ENCODE results near the gene SPPL3.

Gene SPPL3

GRCh38 chr12:120835304-120835612, 68.9 kb downstream of the SPPL3 start:
- intact Hi-C loops (cut with DNase I; ENCODE audit: low total_unique reads): no loop called here
- DNase-seq: no peak
- H3K27me3 ChIP-seq: no peaks in the 10 kb centered on the region
- no peaks in the 10 kb centered on the region for H3K9me3 ChIP-seq
- peak overlapping the region; percentile 10 to 39 for H3K27ac ChIP-seq
- TF ChIP-seq CTCF (IDR thresholded peaks at IDR 0.05): no peak
- peaks cover 0 to 61% (median 41%) of the 10 kb centered on the region in 4 donors for H3K4me1 ChIP-seq
- H3K36me3 ChIP-seq: no peaks in the 10 kb centered on the region
- no peak overlapping the region for H3K4me3 ChIP-seq

GRCh38 chr12:120834489-120835303, 69.5 kb downstream of the SPPL3 start:
- no peak overlapping the region for H3K4me3 ChIP-seq
- H3K27me3 ChIP-seq: no peaks in the 10 kb centered on the region
- H3K36me3 ChIP-seq: no peaks in the 10 kb centered on the region
- H3K4me1 ChIP-seq: peaks cover 0 to 63% (median 41%) of the 10 kb centered on the region in 4 donors
- intact Hi-C loops (cut with DNase I; ENCODE audit: low total_unique reads): no loop called here
- no peak for TF ChIP-seq CTCF (IDR thresholded peaks at IDR 0.05)
- H3K9me3 ChIP-seq: no peaks in the 10 kb centered on the region
- DNase-seq: no peak
- peak overlapping the region; percentile 8 to 39 for H3K27ac ChIP-seq

- Histone ChIP-seq H3K27me3 (no peaks in the 10 kb centered on the region), H3K36me3 (no peaks in the 10 kb centered on the region), H3K4me1 (peaks cover 0 to 71% (median 43%) of the 10 kb centered on the region in 4 donors), H3K4me3 (no peak overlapping the region), H3K27ac (peak overlapping the region; percentile 8 to 39), H3K9me3 (no peaks in the 10 kb centered on the region)
- TF ChIP-seq CTCF (IDR thresholded peaks at IDR 0.05): no peak
- no peak for DNase-seq
- intact Hi-C loops (cut with DNase I; ENCODE audit: low total_unique reads): no loop called here
Observed at GRCh38 chr12:120833849-120834248, 70.3 kb downstream of the SPPL3 start.

- TF ChIP-seq CTCF (IDR thresholded peaks at IDR 0.05): no peak
- Histone ChIP-seq H3K4me3 (no peak overlapping the region), H3K36me3 (no peaks in the 10 kb centered on the region), H3K4me1 (peaks cover 0 to 82% (median 50%) of the 10 kb centered on the region in 4 donors), H3K27me3 (no peaks in the 10 kb centered on the region), H3K9me3 (no peaks in the 10 kb centered on the region), H3K27ac (peak overlapping the region; percentile 5 to 17)
- intact Hi-C loops (cut with DNase I; ENCODE audit: low total_unique reads): no loop called here
- no peak for DNase-seq
Observed at GRCh38 chr12:120832737-120833136, 71.4 kb downstream of the SPPL3 start.

GRCh38 chr12:120831648-120832267, 72.4 kb downstream of the SPPL3 start:
- no peak for TF ChIP-seq CTCF (IDR thresholded peaks at IDR 0.05)
- no peak for DNase-seq
- intact Hi-C loops (cut with DNase I; ENCODE audit: low total_unique reads): no loop called here
- H3K27ac ChIP-seq: peak overlapping the region in 1 of 2 donors; percentile 17
- no peaks in the 10 kb centered on the region for H3K36me3 ChIP-seq
- peaks cover 0 to 89% (median 52%) of the 10 kb centered on the region in 4 donors for H3K4me1 ChIP-seq
- H3K27me3 ChIP-seq: no peaks in the 10 kb centered on the region
- no peaks in the 10 kb centered on the region for H3K9me3 ChIP-seq
- H3K4me3 ChIP-seq: no peak overlapping the region

Measured in tibial artery (tissue), 4 donors.